K562 (cell line): Measurements from ENCODE around the gene OR10H5. TPM values are rescaled to one million over a fixed set of nuclear protein-coding genes. Genes with fewer than 3 reads are reported as not detected.

Experiments
- ATAC-seq: fragments of 200-7000 bp; cut with Tn5 transposase; 3 replicates; pipeline ENCODE4 v1.9.1; 2020; ENCODE audit warnings: moderate library complexity
- BruUV-seq: library from RNA; stranded (reverse); fragments of 400-500 nt; replicated peaks from 2 replicates; lab custom pipeline; 2021; lab: Mats Ljungman, UMichigan
- CTCF ChIA-PET: fragments of 300-600 bp; formaldehyde crosslinking; extraction: SDS; loops from one replicate; lab custom pipeline; 2021; ENCODE audit warnings: low intra/inter-chr PET ratio; lab: Yijun Ruan, JAX
- POLR2A ChIA-PET: fragments of 300-600, 350-650 bp; sonication (Branson Sonifier 250); formaldehyde crosslinking; extraction: SDS; loops from one replicate; lab custom pipeline; 2021; ENCODE audit warnings: antibody characterized with exemption, inconsistent platforms; lab: Yijun Ruan, JAX
- DNase-seq, 4 experiments: peaks; one replicate each; pipeline versions ENCODE4 v3.0.0 to v3.0.0-alpha.2; 2011 to 2018; ENCODE audit warnings: low spot score in 3 of 4, mixed read lengths in 3 of 4; ENCODE audit errors: extremely low read depth in 1 of 4
- FAIRE-seq: peaks from 2 replicates; lab custom pipeline; 2011; peaks lifted over from hg19 to GRCh38; lab: Jason Lieb, UNC
- H2AFZ ChIP-seq: 2 replicates; pipeline ENCODE4 v1.6.0; 2011; ENCODE audit warnings: low read depth, low read length, control low read depth, inconsistent platforms
- H3K27ac ChIP-seq: fragments of 200-600 bp; 3 replicates; pipeline ENCODE4 v1.8.0; 2011; ENCODE audit warnings: low read depth, mild to moderate bottlenecking, control low read depth, inconsistent platforms, low read length, moderate library complexity, mixed read lengths; ENCODE audit errors: extremely low read depth
- H3K27me3 ChIP-seq, 2 experiments: fragments of 300-600 bp in 1 of 2; 2 replicates in 1 of 2; 3 replicates in 1 of 2; pipeline versions ENCODE4 v1.6.0 to v1.8.0; 2011; ENCODE audit warnings: inconsistent platforms in 2 of 2, low read length in 2 of 2, mild to moderate bottlenecking in 1 of 2, mixed read lengths in 1 of 2, moderate library complexity in 1 of 2; ENCODE audit not compliant: control insufficient read depth in 2 of 2, insufficient read depth in 2 of 2
- H3K36me3 ChIP-seq: fragments of 300-600 bp; 3 replicates; pipeline ENCODE4 v1.8.0; 2011; ENCODE audit warnings: mild to moderate bottlenecking, low read length, inconsistent platforms; ENCODE audit not compliant: control insufficient read depth, insufficient read depth
- H3K4me1 ChIP-seq, 2 experiments: fragments of 200-600 bp in 1 of 2; replicated peaks in 1 of 2; 2 replicates in 1 of 2; 3 replicates in 1 of 2; pipeline versions ENCODE4 v1.5.1 to v1.8.0; 2011; ENCODE audit warnings: inconsistent platforms in 2 of 2, low read length in 2 of 2, mild to moderate bottlenecking in 1 of 2, mixed read lengths in 1 of 2, moderate library complexity in 1 of 2; ENCODE audit not compliant: control insufficient read depth in 2 of 2, insufficient read depth in 2 of 2
- H3K4me2 ChIP-seq: 2 replicates; pipeline ENCODE4 v1.6.1; 2011; ENCODE audit warnings: low read length, control low read depth, inconsistent platforms, mixed read lengths; ENCODE audit not compliant: insufficient read depth
- H3K4me3 ChIP-seq: fragments of 200-600 bp; sonication (generic), shearing (Covaris generic); 2 replicates; pipeline ENCODE4 v1.5.1; 2016; ENCODE audit warnings: control low read depth, inconsistent platforms
- H3K79me2 ChIP-seq: fragments of 200-600 bp; 3 replicates; pipeline ENCODE4 v1.8.0; 2011; ENCODE audit warnings: low read length, inconsistent platforms; ENCODE audit not compliant: control insufficient read depth, insufficient read depth
- H3K9ac ChIP-seq, 2 experiments: 2 replicates each; pipeline versions ENCODE4 v1.6.0 to v1.6.1; 2011; ENCODE audit warnings: low read depth in 2 of 2, low read length in 2 of 2, control low read depth in 1 of 2, inconsistent platforms in 1 of 2, mild to moderate bottlenecking in 1 of 2, mixed read lengths in 1 of 2; ENCODE audit not compliant: insufficient read depth in 1 of 2
- H3K9me1 ChIP-seq: one replicate; pipeline ENCODE4 v1.6.0; 2011; ENCODE audit warnings: inconsistent platforms, mild to moderate bottlenecking, low read length, moderate library complexity; ENCODE audit not compliant: control insufficient read depth, insufficient read depth
- H3K9me3 ChIP-seq: replicated peaks from 2 replicates; pipeline ENCODE4 v1.5.1; 2011; ENCODE audit warnings: low read depth, low read length, inconsistent platforms; ENCODE audit not compliant: control insufficient read depth, insufficient read depth
- H4K20me1 ChIP-seq: replicated peaks from 2 replicates; pipeline ENCODE4 v1.6.1; 2011; ENCODE audit warnings: low read length, inconsistent platforms, mixed read lengths; ENCODE audit not compliant: control insufficient read depth, insufficient read depth
- CHAMP1 ChIP-seq: fragments of 450-650 bp; IDR thresholded peaks from 2 replicates; pipeline ENCODE4 v1.6.1; 2016; ENCODE audit warnings: mild to moderate bottlenecking
- EHMT2 ChIP-seq: fragments of 450-650 bp; IDR thresholded peaks from 2 replicates; pipeline ENCODE4 v1.6.1; 2018; ENCODE audit warnings: antibody characterized with exemption
- HIVEP1 ChIP-seq: fragments of 250-450 bp; sonication (Bioruptor Pico); IDR thresholded peaks from 2 replicates; pipeline ENCODE4 v1.4.0; 2020; ENCODE audit warnings: mild to moderate bottlenecking
- MIER1 ChIP-seq: fragments of 450-650 bp; IDR thresholded peaks from 2 replicates; pipeline ENCODE4 v1.6.1; 2016; ENCODE audit warnings: antibody characterized with exemption, mild to moderate bottlenecking, low read depth
- PHTF2 ChIP-seq: fragments of 250-450 bp; sonication (Bioruptor Pico); IDR thresholded peaks from 2 replicates; pipeline ENCODE4 v1.5.0; 2021; ENCODE audit warnings: mild to moderate bottlenecking
- PRMT5 ChIP-seq: sonication (generic); formaldehyde crosslinking; IDR thresholded peaks from 2 replicates; pipeline ENCODE4 v1.5.0; 2020; ENCODE audit warnings: missing genetic modification reagents
- RCOR1 ChIP-seq, 2 experiments: IDR thresholded peaks; 2 replicates each; pipeline ENCODE4 v1.6.1; 2012; ENCODE audit warnings: low read depth in 2 of 2, low read length in 2 of 2, borderline replicate concordance in 1 of 2, improper control_type of control experiment in 1 of 2
- REST ChIP-seq, 2 experiments: fragments of 450-650 bp; formaldehyde crosslinking in 1 of 2; IDR thresholded peaks; 2 replicates each; pipeline versions ENCODE4 v1.4.0 to v1.6.1; 2014 to 2020; ENCODE audit warnings: mild to moderate bottlenecking in 2 of 2, borderline replicate concordance in 1 of 2, low read depth in 1 of 2
- ZNF232 ChIP-seq: sonication (generic); formaldehyde crosslinking; IDR thresholded peaks from 2 replicates; pipeline ENCODE4 v1.8.0; 2022; ENCODE audit warnings: mild to moderate bottlenecking, missing genetic modification reagents
- WGBS: fragments of 100-300 bp; shearing (Covaris generic); methylation state at CpG from one replicate; pipeline ENCODE4 v1.1.6; 2016; ENCODE audit warnings: low coverage, mixed read lengths; ENCODE audit not compliant: insufficient coverage; ENCODE audit errors: missing lambda C conversion rate; 5-methylcytosine and 5-hydroxymethylcytosine counted together
- in situ Hi-C: fragments of 300-500 bp; cut with MboI; formaldehyde crosslinking; loops from 4 replicates; pipeline ENCODE4 v1.15.0; 2018; ENCODE audit warnings: inconsistent platforms, mixed read lengths
- intact Hi-C: fragments of 100-400 bp; cut with micrococcal nuclease; formaldehyde crosslinking; loops from 2 replicates; pipeline ENCODE4 v1.14.2; 2022
- polyA plus RNA-seq, 8 experiments: library from polyadenylated mRNA; depleted of rRNA in 4 of 8; stranded (reverse) in 5 of 8; unstranded in 3 of 8; fragments of >200 nt; fragmentation: Nextera tagmentation in 2 of 8; fragmentation: Illumina TruSeq in 1 of 8; extraction: Ambion mirVana in 2 of 8; extraction: Trizol in 1 of 8; gene quantifications; 2 replicates each; pipeline versions ENCODE4 v1.2.1 to v1.2.3, GENCODE V29; 2011 to 2014; ENCODE audit warnings: inconsistent platforms in 1 of 8, missing spikeins in 1 of 8
- total RNA-seq, 7 experiments: library from RNA; depleted of rRNA in 6 of 7; stranded (reverse); fragments of >200 nt in 6 of 7; fragmentation: Illumina TruSeq in 2 of 7; extraction: Trizol in 2 of 7; gene quantifications; 2 replicates each; pipeline versions ENCODE4 v1.2.1 to v1.2.3, GENCODE V29; 2011 to 2021; ENCODE audit warnings: low replicate concordance in 1 of 7

Gene OR10H5
- total and polyA plus RNA-seq, 9 of the 15 experiments (the other 6 are each of a cell fraction or from before 2014, with no cell fraction given): not detected

GRCh38 chr19:15769586-15769985, 17.9 kb upstream of the OR10H5 start:
- no peak overlapping the region for H3K4me3 ChIP-seq
- ChIA-PET CTCF (no interaction called here), POLR2A (no interaction called here)
- H3K9me3 ChIP-seq: no peaks in the 10 kb centered on the region
- no peaks in the 10 kb centered on the region for H4K20me1 ChIP-seq
- no peak overlapping the region for H3K4me2 ChIP-seq
- BruUV-seq: no TSS peak
- ATAC-seq (no peak), DNase-seq (peak in 3 of 4 experiments; percentile 24 to 41 (median 38)), FAIRE-seq (no peak)
- intact Hi-C loops: no loop called here
- 1% methylated on average over 6 of the region's 6 CpGs for WGBS
- H3K36me3 ChIP-seq: no peaks in the 10 kb centered on the region
- H3K9ac ChIP-seq: no peak overlapping the region
- no peak overlapping the region for H3K27ac ChIP-seq
- peaks cover 0 to 3% of the 10 kb centered on the region in 2 experiments; a peak in 1 of 5 replicates for H3K27me3 ChIP-seq
- no peak overlapping the region for H2AFZ ChIP-seq
- in situ Hi-C loops: no loop called here
- no peaks in the 10 kb centered on the region for H3K9me1 ChIP-seq
- no peaks in the 10 kb centered on the region for H3K4me1 ChIP-seq
- no peaks in the 10 kb centered on the region for H3K79me2 ChIP-seq
- TF ChIP-seq PRMT5 (CRISPR knock-in tag): 0 out of 2 replicates have a peak, but pooled peaks have one; percentile 46
- 0 out of 2 replicates have a peak, but pooled peaks have one; percentile 37 for TF ChIP-seq ZNF232
- no peak for TF ChIP-seq PHTF2 (CRISPR knock-in tag)
- TF ChIP-seq REST (IDR thresholded peaks at IDR 0.05; ENCODE audit: borderline replicate concordance): peak; percentile 98
- peak; percentile 93 for TF ChIP-seq REST (CRISPR knock-in tag; IDR thresholded peaks at IDR 0.05; ENCODE audit: low read depth)
- peak; percentile 93 for TF ChIP-seq MIER1
- peak in 1 of 2 experiments; percentile 39; a peak in 1 of 4 replicates for TF ChIP-seq RCOR1 (IDR thresholded peaks at IDR 0.05; ENCODE audit: borderline replicate concordance in 1 of 2, low read depth in 2 of 2, low read length in 2 of 2)
- TF ChIP-seq HIVEP1: no peak
- 0 out of 2 replicates have a peak, but pooled peaks have one; percentile 52 for TF ChIP-seq CHAMP1
- peak; percentile 98 for TF ChIP-seq EHMT2
